HT-29 (cell line): ENCODE results near the gene PLXNA1. TPM values are rescaled to one million over a fixed set of nuclear protein-coding genes. Genes with fewer than 3 reads are reported as not detected.

ENCODE experiments used
- DNase-seq: peaks from one replicate; pipeline ENCODE4 v3.0.0-alpha.2; 2015; ENCODE audit warnings: low spot score
- total RNA-seq: library from RNA; depleted of rRNA; stranded (reverse); fragments of >200 nt; shearing (Covaris generic); gene quantifications from 2 replicates; pipeline ENCODE4 v1.2.3, GENCODE V29; 2014

The PLXNA1 gene
- total RNA-seq, 1 experiment from 2014 or later = 103 TPM

- no peak for DNase-seq
Observed at GRCh38 chr3:126967386-126967785, 15.5 kb upstream of the PLXNA1 start.

- no peak for DNase-seq
Observed at GRCh38 chr3:126968391-126969390, 14.2 kb upstream of the PLXNA1 start.

GRCh38 chr3:126969586-126969985 is 13.3 kb upstream of the PLXNA1 start:
- DNase-seq = no peak

GRCh38 chr3:126970101-126970500 is 12.8 kb upstream of the PLXNA1 start:
- DNase-seq = no peak

GRCh38 chr3:126970921-126971320 is 12.0 kb upstream of the PLXNA1 start:
- DNase-seq = no peak

GRCh38 chr3:126971891-126972351 is 11.0 kb upstream of the PLXNA1 start:
- DNase-seq = no peak

GRCh38 chr3:126972866-126973265 is 10.0 kb upstream of the PLXNA1 start:
- no peak for DNase-seq

GRCh38 chr3:126973814-126974213 is 9.1 kb upstream of the PLXNA1 start:
- DNase-seq = no peak

GRCh38 chr3:126974756-126975155 is 8.2 kb upstream of the PLXNA1 start:
- no peak for DNase-seq

- no peak for DNase-seq
Observed at GRCh38 chr3:126976906-126977305, 6.0 kb upstream of the PLXNA1 start.

GRCh38 chr3:126977821-126978220 is 5.1 kb upstream of the PLXNA1 start:
- no peak for DNase-seq

GRCh38 chr3:126978291-126978690 is 4.6 kb upstream of the PLXNA1 start:
- no peak for DNase-seq

- no peak for DNase-seq
Observed at GRCh38 chr3:126979046-126979628, 3.8 kb upstream of the PLXNA1 start.

- no peak for DNase-seq
Observed at GRCh38 chr3:126980266-126980811, 2.6 kb upstream of the PLXNA1 start.

- no peak for DNase-seq
Observed at GRCh38 chr3:126982126-126982470, 817 bp upstream of the PLXNA1 start.

GRCh38 chr3:126983276-126983652 is 349 bp downstream of the PLXNA1 start:
- DNase-seq = no peak

GRCh38 chr3:126983653-126984390 is 907 bp downstream of the PLXNA1 start:
- peak; percentile 48 for DNase-seq

- DNase-seq = no peak
Observed at GRCh38 chr3:126984391-126985131, 1.6 kb downstream of the PLXNA1 start.

- no peak for DNase-seq
Observed at GRCh38 chr3:126985132-126985985, 2.4 kb downstream of the PLXNA1 start.

GRCh38 chr3:126986001-126986400 is 3.1 kb downstream of the PLXNA1 start:
- DNase-seq = no peak
